Activated CD4-positive, alpha-beta T cell treated with anti-CD3 and anti-CD28 coated beads for 1 hour (primary cell): ENCODE results near the gene TGFBR2.

Source experiments
- DNase-seq: peaks from one replicate; pipeline ENCODE4 v3.0.0-alpha.2; 2020

Gene TGFBR2

GRCh38 chr3:30729512-30729911, 123.1 kb downstream of the TGFBR2 start:
- DNase-seq, result no peak

- DNase-seq, result no peak
These were observed 123.5 kb downstream of the TGFBR2 start for GRCh38 chr3:30729936-30730335.

- no peak for DNase-seq
These were observed 124.6 kb downstream of the TGFBR2 start for GRCh38 chr3:30730967-30731366.

- DNase-seq, result no peak
These were observed 126.8 kb downstream of the TGFBR2 start for GRCh38 chr3:30733209-30733608.

- no peak for DNase-seq
These were observed 127.3 kb downstream of the TGFBR2 start for GRCh38 chr3:30733696-30734095.

- DNase-seq, result no peak
These were observed 131.5 kb downstream of the TGFBR2 start for GRCh38 chr3:30737743-30738499.

- no peak for DNase-seq
These were observed 132.2 kb downstream of the TGFBR2 start for GRCh38 chr3:30738605-30739004.

- no peak for DNase-seq
These were observed 135.5 kb downstream of the TGFBR2 start for GRCh38 chr3:30741889-30742288.

- DNase-seq, result no peak
These were observed 136.6 kb downstream of the TGFBR2 start for GRCh38 chr3:30742796-30743619.
